Measurements from ENCODE around the gene RNF4. TPM values are rescaled to one million over a fixed set of nuclear protein-coding genes. Genes with fewer than 3 reads are reported as not detected.
"Not testable (repeated sequence)": the region's sequence is repeated elsewhere in the genome, so short reads cannot be mapped to it uniquely, and the experiment has no call there.

Gene RNF4
- total RNA-seq, 1 experiment from 2014 or later: 81.4 TPM

- ChIA-PET CTCF (interaction anchor here (0.6 to 3.6 kb wide), 5 partner anchors 15 to 922 kb away, joined by 3 to 22 read pairs (median 3); no protein-coding TSS in a partner anchor), POLR2A (interaction anchor here (1.6 to 1.9 kb wide), 2 partner anchors 223 to 245 kb away, joined by 4 to 7 read pairs; partner anchors contain the start of genes HAUS3 and POLN)
- BruUV-seq (replicated peaks): no TSS peak
- Mint-ChIP-seq H3K27ac (ENCODE audit: low read depth, unreplicated experiment) (no peak overlapping the region), H3K4me3 (ENCODE audit: unreplicated experiment) (no peak overlapping the region), H3K4me1 (ENCODE audit: insufficient read depth, unreplicated experiment) (peaks cover 8% of the 10 kb centered on the region), H3K36me3 (ENCODE audit: insufficient read depth, unreplicated experiment) (peaks cover 8% of the 10 kb centered on the region), H3K27me3 (ENCODE audit: insufficient read depth, unreplicated experiment) (no peaks in the 10 kb centered on the region), H3K9me3 (ENCODE audit: unreplicated experiment) (no peaks in the 10 kb centered on the region)
- intact Hi-C loops (cut with micrococcal nuclease): no loop called here
- no peak for DNase-seq (ENCODE audit: unreplicated experiment)
- TF ChIP-seq, protein P1, sequence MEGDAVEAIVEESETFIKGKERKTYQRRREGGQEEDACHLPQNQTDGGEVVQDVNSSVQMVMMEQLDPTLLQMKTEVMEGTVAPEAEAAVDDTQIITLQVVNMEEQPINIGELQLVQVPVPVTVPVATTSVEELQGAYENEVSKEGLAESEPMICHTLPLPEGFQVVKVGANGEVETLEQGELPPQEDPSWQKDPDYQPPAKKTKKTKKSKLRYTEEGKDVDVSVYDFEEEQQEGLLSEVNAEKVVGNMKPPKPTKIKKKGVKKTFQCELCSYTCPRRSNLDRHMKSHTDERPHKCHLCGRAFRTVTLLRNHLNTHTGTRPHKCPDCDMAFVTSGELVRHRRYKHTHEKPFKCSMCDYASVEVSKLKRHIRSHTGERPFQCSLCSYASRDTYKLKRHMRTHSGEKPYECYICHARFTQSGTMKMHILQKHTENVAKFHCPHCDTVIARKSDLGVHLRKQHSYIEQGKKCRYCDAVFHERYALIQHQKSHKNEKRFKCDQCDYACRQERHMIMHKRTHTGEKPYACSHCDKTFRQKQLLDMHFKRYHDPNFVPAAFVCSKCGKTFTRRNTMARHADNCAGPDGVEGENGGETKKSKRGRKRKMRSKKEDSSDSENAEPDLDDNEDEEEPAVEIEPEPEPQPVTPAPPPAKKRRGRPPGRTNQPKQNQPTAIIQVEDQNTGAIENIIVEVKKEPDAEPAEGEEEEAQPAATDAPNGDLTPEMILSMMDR (IDR thresholded peaks at IDR 0.05; ENCODE audit: unreplicated experiment): no peak
Measured at GRCh38 chr4:2465032-2465431, 3.9 kb upstream of the RNF4 start.

- intact Hi-C loops (cut with micrococcal nuclease); H3K27ac Mint-ChIP-seq (ENCODE audit: low read depth, unreplicated experiment); H3K4me3 Mint-ChIP-seq (ENCODE audit: unreplicated experiment); BruUV-seq (replicated peaks); H3K9me3 Mint-ChIP-seq (ENCODE audit: unreplicated experiment); H3K27me3 Mint-ChIP-seq (ENCODE audit: insufficient read depth, unreplicated experiment); DNase-seq (ENCODE audit: unreplicated experiment): not testable (repeated sequence)
- CTCF ChIA-PET: interaction anchor here (0.6 to 3.6 kb wide), 6 partner anchors 15 to 417 kb away, joined by 3 to 22 read pairs (median 3); no protein-coding TSS in a partner anchor
- Mint-ChIP-seq H3K4me1 (ENCODE audit: insufficient read depth, unreplicated experiment) (peaks cover 13% of the 10 kb centered on the region), H3K36me3 (ENCODE audit: insufficient read depth, unreplicated experiment) (peaks cover 13% of the 10 kb centered on the region)
- POLR2A ChIA-PET: interaction anchor here (1.6 kb wide), 1 partner anchor 223 kb away, joined by 4 read pairs; the partner anchor contains the start of genes HAUS3 and POLN
Measured at GRCh38 chr4:2465544-2465943, 3.4 kb upstream of the RNF4 start.

DNA sequence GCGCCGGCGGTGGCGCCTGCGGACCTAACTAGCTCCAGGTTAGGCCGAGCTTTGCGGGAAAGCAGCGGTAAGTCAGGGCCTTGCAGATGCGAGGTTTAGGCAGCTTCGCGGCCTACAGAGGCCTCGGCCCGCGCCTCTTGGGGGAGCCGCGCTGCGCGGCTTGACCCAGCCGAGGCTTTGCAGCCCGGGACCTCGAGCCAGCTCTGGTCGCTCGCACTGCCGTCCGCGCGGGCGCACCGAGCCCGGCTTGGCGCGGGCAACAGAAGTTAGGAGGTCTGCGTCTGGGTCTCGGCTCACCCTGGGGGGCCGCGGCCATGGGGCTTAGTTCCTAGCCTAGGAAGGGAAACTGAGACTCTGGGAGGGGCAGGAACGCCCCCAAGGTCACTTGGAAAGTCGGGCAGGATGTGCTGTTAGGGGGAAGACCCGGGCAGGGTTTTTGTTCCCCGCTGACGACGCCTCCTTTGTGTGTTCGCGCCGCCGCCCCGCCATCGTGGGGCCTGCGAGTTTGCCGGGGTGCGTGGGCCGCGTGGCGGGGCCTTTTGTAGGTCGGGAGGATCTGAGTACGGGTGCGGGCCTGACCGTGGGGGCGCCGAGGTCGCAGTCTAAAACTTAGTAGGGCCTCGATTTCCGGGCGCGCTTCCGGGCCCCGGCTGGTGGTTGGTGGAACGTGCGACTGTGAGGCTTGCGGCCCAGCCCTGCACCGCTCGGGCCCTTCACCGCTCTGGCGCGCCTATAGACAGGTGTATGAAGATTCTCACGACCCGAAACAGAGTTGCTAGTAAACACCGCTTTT, 482 bp downstream of the RNF4 start:
- intact Hi-C loops (cut with micrococcal nuclease): loop anchor here (2.0 kb wide), 1 partner anchor 57 kb away; no protein-coding TSS in a partner anchor
- Mint-ChIP-seq H3K27ac (ENCODE audit: low read depth, unreplicated experiment) (peak overlapping the region; percentile 94), H3K4me1 (ENCODE audit: insufficient read depth, unreplicated experiment) (peaks cover 14% of the 10 kb centered on the region), H3K4me3 (ENCODE audit: unreplicated experiment) (peak overlapping the region; percentile 93), H3K9me3 (ENCODE audit: unreplicated experiment) (no peaks in the 10 kb centered on the region), H3K36me3 (ENCODE audit: insufficient read depth, unreplicated experiment) (peaks cover 50% of the 10 kb centered on the region), H3K27me3 (ENCODE audit: insufficient read depth, unreplicated experiment) (no peaks in the 10 kb centered on the region)
- CTCF ChIA-PET: interaction anchor here (0.5 to 2.5 kb wide), 8 partner anchors 24 to 595 kb away, joined by 3 to 13 read pairs (median 3); no protein-coding TSS in a partner anchor
- POLR2A ChIA-PET: interaction anchor here (0.7 to 3.8 kb wide), 30 partner anchors 8 to 749 kb away, joined by 3 to 37 read pairs (median 5); partner anchors contain the start of genes CFAP99, FAM193A, HAUS3 and MXD4
- TF ChIP-seq, protein P1 (IDR thresholded peaks at IDR 0.05; ENCODE audit: unreplicated experiment): no peak
- no TSS peak for BruUV-seq (replicated peaks)
- peak; percentile 47 for DNase-seq (ENCODE audit: unreplicated experiment)

GRCh38 chr4:2470791-2471190, 1.9 kb downstream of the RNF4 start:
- no TSS peak for BruUV-seq (replicated peaks)
- ChIA-PET CTCF (interaction anchor here (0.7 to 1.9 kb wide), 3 partner anchors 14 to 251 kb away, joined by 3 to 7 read pairs (median 3); no protein-coding TSS in a partner anchor), POLR2A (interaction anchor here (0.6 to 3.8 kb wide), 9 partner anchors 9 to 950 kb away, joined by 3 to 35 read pairs (median 5); partner anchors contain the start of gene MXD4)
- no peak for DNase-seq (ENCODE audit: unreplicated experiment)
- intact Hi-C loops (cut with micrococcal nuclease): no loop called here
- Mint-ChIP-seq H3K36me3 (ENCODE audit: insufficient read depth, unreplicated experiment) (peaks cover 56% of the 10 kb centered on the region), H3K4me1 (ENCODE audit: insufficient read depth, unreplicated experiment) (peaks cover 18% of the 10 kb centered on the region), H3K9me3 (ENCODE audit: unreplicated experiment) (no peaks in the 10 kb centered on the region), H3K27ac (ENCODE audit: low read depth, unreplicated experiment) (peak overlapping the region; percentile 73), H3K27me3 (ENCODE audit: insufficient read depth, unreplicated experiment) (no peaks in the 10 kb centered on the region), H3K4me3 (ENCODE audit: unreplicated experiment) (peak overlapping the region; percentile 93)
- TF ChIP-seq, protein P1 (IDR thresholded peaks at IDR 0.05; ENCODE audit: unreplicated experiment): no peak

Data from MCF 10A (cell line).